ENCODE data around the gene S100PBP.

- TF ChIP-seq, protein P1, sequence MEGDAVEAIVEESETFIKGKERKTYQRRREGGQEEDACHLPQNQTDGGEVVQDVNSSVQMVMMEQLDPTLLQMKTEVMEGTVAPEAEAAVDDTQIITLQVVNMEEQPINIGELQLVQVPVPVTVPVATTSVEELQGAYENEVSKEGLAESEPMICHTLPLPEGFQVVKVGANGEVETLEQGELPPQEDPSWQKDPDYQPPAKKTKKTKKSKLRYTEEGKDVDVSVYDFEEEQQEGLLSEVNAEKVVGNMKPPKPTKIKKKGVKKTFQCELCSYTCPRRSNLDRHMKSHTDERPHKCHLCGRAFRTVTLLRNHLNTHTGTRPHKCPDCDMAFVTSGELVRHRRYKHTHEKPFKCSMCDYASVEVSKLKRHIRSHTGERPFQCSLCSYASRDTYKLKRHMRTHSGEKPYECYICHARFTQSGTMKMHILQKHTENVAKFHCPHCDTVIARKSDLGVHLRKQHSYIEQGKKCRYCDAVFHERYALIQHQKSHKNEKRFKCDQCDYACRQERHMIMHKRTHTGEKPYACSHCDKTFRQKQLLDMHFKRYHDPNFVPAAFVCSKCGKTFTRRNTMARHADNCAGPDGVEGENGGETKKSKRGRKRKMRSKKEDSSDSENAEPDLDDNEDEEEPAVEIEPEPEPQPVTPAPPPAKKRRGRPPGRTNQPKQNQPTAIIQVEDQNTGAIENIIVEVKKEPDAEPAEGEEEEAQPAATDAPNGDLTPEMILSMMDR (conservative IDR thresholded peaks at IDR 0.05; ENCODE audit: low read depth, low read length), result no peak
- TF ChIP-seq CHD1 (IDR thresholded peaks at IDR 0.05; ENCODE audit: low read depth, low read length) (no peak), CEBPB (IDR thresholded peaks at IDR 0.05; ENCODE audit: low read depth, low read length) (no peak), POLR2A (IDR thresholded peaks at IDR 0.05; ENCODE audit: low read depth, low read length) (no peak), RCOR1 (IDR thresholded peaks at IDR 0.05; ENCODE audit: insufficient replicate concordance, low read length) (no peak), MAZ (IDR thresholded peaks at IDR 0.05; ENCODE audit: borderline replicate concordance, low read depth, low read length) (no peak), BHLHE40 (IDR thresholded peaks at IDR 0.05; ENCODE audit: low read depth, low read length) (no peak), MAFK (IDR thresholded peaks at IDR 0.05; ENCODE audit: low read depth, low read length) (no peak), MXI1 (IDR thresholded peaks at IDR 0.05; ENCODE audit: borderline replicate concordance, low read depth, low read length) (no peak), RFX5 (IDR thresholded peaks at IDR 0.05; ENCODE audit: low read depth, low read length) (no peak)
- TF ChIP-seq, protein P2, sequence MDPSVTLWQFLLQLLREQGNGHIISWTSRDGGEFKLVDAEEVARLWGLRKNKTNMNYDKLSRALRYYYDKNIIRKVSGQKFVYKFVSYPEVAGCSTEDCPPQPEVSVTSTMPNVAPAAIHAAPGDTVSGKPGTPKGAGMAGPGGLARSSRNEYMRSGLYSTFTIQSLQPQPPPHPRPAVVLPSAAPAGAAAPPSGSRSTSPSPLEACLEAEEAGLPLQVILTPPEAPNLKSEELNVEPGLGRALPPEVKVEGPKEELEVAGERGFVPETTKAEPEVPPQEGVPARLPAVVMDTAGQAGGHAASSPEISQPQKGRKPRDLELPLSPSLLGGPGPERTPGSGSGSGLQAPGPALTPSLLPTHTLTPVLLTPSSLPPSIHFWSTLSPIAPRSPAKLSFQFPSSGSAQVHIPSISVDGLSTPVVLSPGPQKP (IDR thresholded peaks at IDR 0.05; ENCODE audit: borderline replicate concordance, low read depth, low read length), result no peak
Measured at GRCh38 chr1:32848354-32849063, 31.1 kb downstream of the S100PBP start.
